Bronchial epithelial cell (primary cell): ENCODE data around the gene ZNF654. TPM values are rescaled to one million over a fixed set of nuclear protein-coding genes. Genes with fewer than 3 reads are reported as not detected.

ENCODE experiments used
- DNase-seq: peaks from one replicate; pipeline ENCODE4 v3.0.0-alpha.2; 2010; ENCODE audit warnings: low read depth
- FAIRE-seq: peaks from 2 replicates; lab custom pipeline; 2011; peaks lifted over from hg19 to GRCh38; lab: Jason Lieb, UNC
- H3K27me3 ChIP-seq: 2 replicates; pipeline ENCODE4 v1.5.1; 2011; ENCODE audit warnings: low read length; ENCODE audit not compliant: control insufficient read depth, insufficient read depth
- H3K36me3 ChIP-seq: 2 replicates; pipeline ENCODE4 v1.5.1; 2011; ENCODE audit warnings: low read length; ENCODE audit not compliant: control insufficient read depth, insufficient read depth
- H3K4me3 ChIP-seq: 2 replicates; pipeline ENCODE4 v1.5.1; 2011; ENCODE audit warnings: mild to moderate bottlenecking, low read depth, low read length, control low read depth
- total RNA-seq: library from RNA; depleted of rRNA; stranded (reverse); fragments of >200 nt; gene quantifications from 2 replicates; pipeline ENCODE4 v1.2.1, GENCODE V29; 2014
- TF ChIP-seq, protein P1 (sequence below): IDR thresholded peaks from 2 replicates; pipeline ENCODE4 v1.5.1; 2011; ENCODE audit warnings: mild to moderate bottlenecking, moderate library complexity, low read length, control low read depth, inconsistent platforms; ENCODE audit not compliant: insufficient read depth, severe bottlenecking

ZNF654 gene
- total RNA-seq, 1 donor from 2014 or later: 13.2 TPM

DNA sequence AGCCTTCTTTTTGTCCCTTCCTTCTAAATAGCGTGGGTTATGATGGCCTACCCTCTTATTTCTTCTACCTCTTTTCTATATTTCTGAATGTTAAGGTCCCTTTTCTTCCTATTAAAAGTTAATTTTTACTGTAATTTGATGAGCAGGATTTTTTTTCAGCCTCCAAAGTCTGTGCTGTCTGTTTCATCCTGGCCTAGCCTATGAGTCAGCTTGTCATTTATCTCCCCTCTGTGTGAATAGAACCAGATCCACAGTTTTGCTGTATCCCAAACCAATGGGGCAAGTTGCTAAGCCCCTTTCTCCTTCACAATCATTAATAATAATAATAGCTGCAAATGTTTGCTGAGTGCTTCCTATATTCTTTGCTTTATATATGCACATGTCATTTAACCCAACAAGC is 72.6 kb downstream of the ZNF654 start:
- DNase-seq (no peak), FAIRE-seq (no peak)
- TF ChIP-seq, protein P1, sequence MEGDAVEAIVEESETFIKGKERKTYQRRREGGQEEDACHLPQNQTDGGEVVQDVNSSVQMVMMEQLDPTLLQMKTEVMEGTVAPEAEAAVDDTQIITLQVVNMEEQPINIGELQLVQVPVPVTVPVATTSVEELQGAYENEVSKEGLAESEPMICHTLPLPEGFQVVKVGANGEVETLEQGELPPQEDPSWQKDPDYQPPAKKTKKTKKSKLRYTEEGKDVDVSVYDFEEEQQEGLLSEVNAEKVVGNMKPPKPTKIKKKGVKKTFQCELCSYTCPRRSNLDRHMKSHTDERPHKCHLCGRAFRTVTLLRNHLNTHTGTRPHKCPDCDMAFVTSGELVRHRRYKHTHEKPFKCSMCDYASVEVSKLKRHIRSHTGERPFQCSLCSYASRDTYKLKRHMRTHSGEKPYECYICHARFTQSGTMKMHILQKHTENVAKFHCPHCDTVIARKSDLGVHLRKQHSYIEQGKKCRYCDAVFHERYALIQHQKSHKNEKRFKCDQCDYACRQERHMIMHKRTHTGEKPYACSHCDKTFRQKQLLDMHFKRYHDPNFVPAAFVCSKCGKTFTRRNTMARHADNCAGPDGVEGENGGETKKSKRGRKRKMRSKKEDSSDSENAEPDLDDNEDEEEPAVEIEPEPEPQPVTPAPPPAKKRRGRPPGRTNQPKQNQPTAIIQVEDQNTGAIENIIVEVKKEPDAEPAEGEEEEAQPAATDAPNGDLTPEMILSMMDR: no peak
- H3K36me3 ChIP-seq: peaks cover 1% of the 10 kb centered on the region
- H3K27me3 ChIP-seq: no peaks in the 10 kb centered on the region
- no peak overlapping the region for H3K4me3 ChIP-seq

DNA sequence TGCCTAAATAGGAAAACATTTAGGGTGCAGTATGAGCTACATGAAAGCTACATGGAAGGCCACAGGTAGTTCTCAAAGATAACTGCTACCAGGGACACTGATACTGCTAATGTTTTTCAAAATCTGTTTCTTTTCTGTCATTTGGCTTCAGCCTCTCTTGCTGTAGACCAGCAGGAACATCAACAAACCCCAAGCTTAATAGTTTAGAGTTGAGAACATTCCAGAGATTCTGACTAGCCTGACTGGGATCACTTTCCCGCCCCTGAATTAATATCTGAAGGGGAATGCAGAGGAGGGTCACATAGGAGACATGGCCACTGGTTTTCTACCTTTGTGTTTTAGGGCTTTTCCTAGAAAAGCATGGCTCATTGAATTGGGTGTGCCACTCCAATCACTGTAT is 73.8 kb downstream of the ZNF654 start:
- no peak overlapping the region for H3K4me3 ChIP-seq
- no peaks in the 10 kb centered on the region for H3K27me3 ChIP-seq
- FAIRE-seq (no peak), DNase-seq (no peak)
- peaks cover 1% of the 10 kb centered on the region for H3K36me3 ChIP-seq
- TF ChIP-seq, protein P1: no peak

DNA sequence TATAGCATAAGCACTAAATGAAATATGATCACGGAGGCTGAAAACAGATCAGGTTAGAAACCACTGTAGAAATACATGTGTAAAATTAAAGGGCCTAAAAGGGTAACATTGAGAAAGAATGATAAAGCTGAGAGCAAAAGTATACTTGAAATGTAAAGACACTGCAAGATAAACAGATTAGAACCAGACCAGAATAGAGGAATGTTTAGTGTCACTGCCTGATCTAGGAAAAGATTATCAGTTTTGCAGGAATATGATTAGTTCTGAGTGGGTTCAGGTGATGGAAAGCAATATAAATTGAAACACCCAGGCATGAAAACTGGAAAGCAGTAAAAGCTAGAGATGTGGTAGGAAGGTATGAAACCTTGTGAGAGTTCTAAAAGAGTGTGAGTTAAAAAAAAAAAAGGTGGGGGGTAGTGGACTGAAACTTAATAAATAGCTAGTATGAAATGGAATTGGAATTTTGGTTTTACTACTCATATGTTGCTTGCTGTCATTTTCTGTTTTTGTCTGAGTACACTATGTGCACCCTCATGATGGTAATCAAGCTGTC is 74.7 kb downstream of the ZNF654 start:
- no peaks in the 10 kb centered on the region for H3K27me3 ChIP-seq
- FAIRE-seq: no peak
- H3K36me3 ChIP-seq: peaks cover 1% of the 10 kb centered on the region
- DNase-seq: no peak
- TF ChIP-seq, protein P1: no peak
- H3K4me3 ChIP-seq: no peak overlapping the region

DNA sequence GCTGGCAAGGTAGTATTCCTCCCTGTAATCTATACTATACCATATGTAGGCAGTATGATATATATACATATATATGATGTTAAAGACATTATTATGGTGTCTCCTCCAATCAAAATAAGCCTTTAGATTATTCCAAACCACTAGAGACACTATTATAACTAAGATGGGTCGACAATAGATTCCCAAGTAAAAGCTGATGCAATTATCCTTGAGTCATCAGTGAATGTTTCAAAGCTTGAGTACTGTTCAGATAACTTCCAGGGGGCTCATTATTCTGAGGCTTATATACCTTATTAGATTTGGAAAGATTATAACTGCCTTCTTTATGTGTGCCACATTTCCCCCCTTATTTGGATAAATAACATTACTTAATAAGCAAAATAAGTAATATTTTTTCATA is 78.8 kb downstream of the ZNF654 start:
- no peak for FAIRE-seq
- DNase-seq: peak; percentile 47
- H3K36me3 ChIP-seq: no peaks in the 10 kb centered on the region
- no peak overlapping the region for H3K4me3 ChIP-seq
- H3K27me3 ChIP-seq: no peaks in the 10 kb centered on the region
- TF ChIP-seq, protein P1: no peak

DNA sequence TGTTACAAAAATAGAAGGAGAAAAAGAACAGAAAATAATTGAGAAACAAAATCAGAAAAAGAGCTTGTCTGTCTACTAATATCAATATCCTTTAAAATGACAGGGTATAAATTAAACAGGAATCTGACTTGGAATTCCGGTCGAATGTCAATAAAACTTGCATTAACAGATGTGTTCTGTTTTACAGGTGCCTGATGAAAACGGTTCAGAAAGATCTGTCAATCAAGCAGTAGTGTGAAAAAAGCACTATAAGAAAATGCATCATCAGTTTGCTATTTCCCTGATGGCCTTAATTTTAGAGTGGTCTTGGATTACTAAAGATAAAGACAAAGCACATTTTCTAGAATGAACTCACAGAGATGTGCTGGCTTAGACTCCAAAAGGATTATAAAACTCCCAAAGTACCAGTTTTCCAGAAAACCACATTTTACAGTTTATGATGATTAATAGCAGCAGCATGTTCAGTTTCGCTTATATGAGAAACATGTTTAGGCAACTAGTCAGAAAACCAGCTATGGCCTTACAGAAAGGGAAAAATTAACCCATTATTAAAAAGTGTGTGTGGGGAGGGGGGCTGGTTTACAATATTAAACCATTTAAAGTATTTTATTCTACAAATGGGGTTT is 82.5 kb downstream of the ZNF654 start:
- peak; percentile 80 for DNase-seq
- Histone ChIP-seq H3K4me3 (no peak overlapping the region), H3K27me3 (no peaks in the 10 kb centered on the region), H3K36me3 (no peaks in the 10 kb centered on the region)
- TF ChIP-seq, protein P1: no peak
- FAIRE-seq: no peak

DNA sequence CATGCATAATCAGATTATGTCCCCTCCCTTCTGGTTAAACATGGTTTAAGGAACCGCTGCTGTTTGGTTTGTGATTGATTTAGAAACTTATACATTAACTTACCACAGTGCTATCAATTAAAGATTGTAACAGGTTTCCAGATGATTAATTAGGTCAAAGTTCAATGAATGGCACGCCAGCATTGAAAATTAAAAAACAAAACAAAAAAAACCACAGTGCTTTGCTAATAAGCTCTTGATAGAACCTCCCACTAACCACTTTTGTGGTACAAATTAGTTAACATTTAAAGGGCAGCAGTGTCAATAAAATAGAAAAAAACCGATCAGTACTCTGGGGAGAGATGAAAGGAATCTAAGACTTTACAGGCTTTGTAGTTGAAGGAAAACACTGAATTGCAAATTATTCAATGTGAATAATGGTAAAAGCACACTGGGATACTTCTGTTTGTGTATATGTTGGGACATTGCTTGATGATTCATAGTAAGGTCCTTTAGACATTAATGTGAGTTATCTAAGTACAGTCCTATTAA is 83.1 kb downstream of the ZNF654 start:
- H3K36me3 ChIP-seq: no peaks in the 10 kb centered on the region
- no peak overlapping the region for H3K4me3 ChIP-seq
- no peaks in the 10 kb centered on the region for H3K27me3 ChIP-seq
- no peak for FAIRE-seq
- TF ChIP-seq, protein P1: no peak
- DNase-seq: peak; percentile 76
